HL-60 (cell line): ENCODE measurements around the gene SLC18B1.
"Not testable (repeated sequence)": the region's sequence is repeated elsewhere in the genome, so short reads cannot be mapped to it uniquely, and the experiment has no call there.

Experiments used
- DNase-seq, 2 experiments: peaks; one replicate each; pipeline ENCODE4 v3.0.0-alpha.2; 2010 to 2020; ENCODE audit warnings: low read depth in 1 of 2, low spot score in 1 of 2
- H3K27ac ChIP-seq: fragments of 250-450 bp; sonication (Bioruptor Pico); replicated peaks from 2 replicates; pipeline ENCODE4 v1.5.1; 2020; ENCODE audit warnings: mild to moderate bottlenecking, moderate library complexity
- H3K27me3 ChIP-seq: fragments of 250-450 bp; sonication (Bioruptor Pico); 2 replicates; pipeline ENCODE4 v1.5.1; 2021; ENCODE audit warnings: mild to moderate bottlenecking, moderate library complexity; ENCODE audit not compliant: insufficient read depth, poor library complexity, severe bottlenecking
- H3K4me3 ChIP-seq: replicated peaks from 2 replicates; pipeline ENCODE4 v1.5.1; 2011; ENCODE audit warnings: mild to moderate bottlenecking, control low read depth, low read length; ENCODE audit not compliant: insufficient read depth
- GABPA ChIP-seq: IDR thresholded peaks from 2 replicates; pipeline ENCODE4 v1.6.1; 2012; ENCODE audit warnings: low read depth
- POLR2AphosphoS5 ChIP-seq: IDR thresholded peaks from 2 replicates; pipeline ENCODE4 v1.6.1; 2012; ENCODE audit warnings: low read depth
- SPI1 ChIP-seq: IDR thresholded peaks from 2 replicates; pipeline ENCODE4 v1.6.1; 2012; ENCODE audit warnings: low read depth, mild to moderate bottlenecking, borderline replicate concordance
- TF ChIP-seq, protein P1 (sequence below): IDR thresholded peaks from one replicate; pipeline ENCODE4 v1.5.1; 2011; ENCODE audit warnings: low read length, control low read depth, inconsistent platforms; ENCODE audit not compliant: insufficient read depth
- TF ChIP-seq, protein P2 (sequence below): IDR thresholded peaks from 2 replicates; pipeline ENCODE4 v1.6.1; 2012; ENCODE audit warnings: low read depth; ENCODE audit not compliant: insufficient replicate concordance

SLC18B1 gene

DNA sequence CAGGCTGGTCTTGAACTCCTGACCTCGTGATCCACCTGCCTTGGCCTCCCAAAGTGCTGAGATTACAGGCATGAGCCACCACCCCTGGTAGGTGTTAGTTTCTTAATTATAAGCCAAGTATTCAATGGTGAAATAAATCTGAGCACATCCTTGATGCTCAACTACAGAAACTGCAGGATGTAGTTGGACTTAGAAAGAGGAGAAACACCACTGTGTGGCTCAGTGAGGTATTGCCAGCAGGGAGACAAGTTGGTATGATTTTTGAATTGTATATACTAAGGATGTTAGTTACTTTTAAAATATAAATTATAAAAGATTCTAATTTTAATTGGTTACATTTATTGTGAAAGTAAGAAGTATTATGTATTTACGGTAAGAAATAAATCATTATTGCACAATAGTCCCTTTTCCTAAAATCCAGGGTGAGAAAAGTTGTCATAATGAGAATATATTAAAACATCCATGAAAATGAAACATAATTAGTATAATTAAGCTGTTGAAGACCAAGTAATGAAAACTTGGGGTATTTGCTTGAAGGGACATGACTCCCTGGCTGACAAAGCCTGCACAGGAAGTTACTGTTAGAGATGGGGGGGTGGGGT lies 17.6 kb downstream of the SLC18B1 start:
- DNase-seq: no peak
- TF ChIP-seq, protein P1, sequence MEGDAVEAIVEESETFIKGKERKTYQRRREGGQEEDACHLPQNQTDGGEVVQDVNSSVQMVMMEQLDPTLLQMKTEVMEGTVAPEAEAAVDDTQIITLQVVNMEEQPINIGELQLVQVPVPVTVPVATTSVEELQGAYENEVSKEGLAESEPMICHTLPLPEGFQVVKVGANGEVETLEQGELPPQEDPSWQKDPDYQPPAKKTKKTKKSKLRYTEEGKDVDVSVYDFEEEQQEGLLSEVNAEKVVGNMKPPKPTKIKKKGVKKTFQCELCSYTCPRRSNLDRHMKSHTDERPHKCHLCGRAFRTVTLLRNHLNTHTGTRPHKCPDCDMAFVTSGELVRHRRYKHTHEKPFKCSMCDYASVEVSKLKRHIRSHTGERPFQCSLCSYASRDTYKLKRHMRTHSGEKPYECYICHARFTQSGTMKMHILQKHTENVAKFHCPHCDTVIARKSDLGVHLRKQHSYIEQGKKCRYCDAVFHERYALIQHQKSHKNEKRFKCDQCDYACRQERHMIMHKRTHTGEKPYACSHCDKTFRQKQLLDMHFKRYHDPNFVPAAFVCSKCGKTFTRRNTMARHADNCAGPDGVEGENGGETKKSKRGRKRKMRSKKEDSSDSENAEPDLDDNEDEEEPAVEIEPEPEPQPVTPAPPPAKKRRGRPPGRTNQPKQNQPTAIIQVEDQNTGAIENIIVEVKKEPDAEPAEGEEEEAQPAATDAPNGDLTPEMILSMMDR: peak; percentile 3
- TF ChIP-seq GABPA: no peak
- no peak overlapping the region for H3K4me3 ChIP-seq
- H3K27me3 ChIP-seq: peaks cover 2% of the 10 kb centered on the region
- H3K27ac ChIP-seq: no peak overlapping the region

DNA sequence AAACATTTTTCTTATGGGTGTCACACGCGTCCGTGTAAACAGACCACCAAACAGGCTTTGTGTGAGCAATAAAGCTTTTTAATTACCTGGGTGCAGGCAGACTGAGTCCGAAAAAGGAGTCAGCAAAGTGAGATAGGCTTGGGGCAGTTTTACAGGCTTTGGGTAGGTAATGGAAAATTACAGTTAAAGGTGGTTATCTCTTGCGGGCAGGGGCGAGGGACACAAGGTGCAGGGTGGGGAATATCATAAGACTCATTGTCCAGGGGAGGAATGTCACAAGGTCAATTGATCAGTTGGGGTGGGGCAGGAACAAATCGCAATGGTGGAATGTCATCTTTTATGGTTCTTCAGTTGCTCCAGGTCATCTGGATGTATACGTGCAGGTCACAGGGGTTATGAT lies 20.6 kb downstream of the SLC18B1 start:
- not testable (repeated sequence) for H3K27me3 ChIP-seq, H3K4me3 ChIP-seq, DNase-seq, H3K27ac ChIP-seq

DNA sequence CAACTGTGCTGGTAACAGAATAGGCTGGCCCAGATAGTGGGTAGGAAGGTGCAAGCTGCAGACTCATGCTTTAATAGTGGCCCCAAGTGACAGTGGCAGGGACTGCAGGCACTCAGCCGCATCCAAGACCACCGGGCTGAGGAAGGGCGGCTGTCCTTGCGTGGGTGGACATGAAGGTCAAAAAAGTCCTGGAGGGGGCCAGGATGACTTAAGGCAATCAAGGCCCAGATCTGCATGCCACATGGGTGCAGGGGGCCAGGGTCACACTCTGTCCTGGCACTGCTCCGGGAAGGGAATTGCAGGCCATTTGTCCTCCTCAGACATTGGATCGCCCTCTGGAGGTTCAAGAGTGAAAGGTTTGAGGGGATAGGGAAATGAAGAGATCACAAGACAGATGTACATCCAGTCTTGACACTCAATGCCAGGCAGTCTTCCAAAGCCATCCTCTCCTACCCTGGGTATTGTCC lies 30.4 kb downstream of the SLC18B1 start:
- DNase-seq: peak in 1 of 2 experiments; percentile 62
- peaks cover 8% of the 10 kb centered on the region for H3K27me3 ChIP-seq
- no peak overlapping the region for H3K27ac ChIP-seq
- H3K4me3 ChIP-seq: no peak overlapping the region
- TF ChIP-seq POLR2AphosphoS5: no peak
- TF ChIP-seq, protein P1: peak; percentile 38

DNA sequence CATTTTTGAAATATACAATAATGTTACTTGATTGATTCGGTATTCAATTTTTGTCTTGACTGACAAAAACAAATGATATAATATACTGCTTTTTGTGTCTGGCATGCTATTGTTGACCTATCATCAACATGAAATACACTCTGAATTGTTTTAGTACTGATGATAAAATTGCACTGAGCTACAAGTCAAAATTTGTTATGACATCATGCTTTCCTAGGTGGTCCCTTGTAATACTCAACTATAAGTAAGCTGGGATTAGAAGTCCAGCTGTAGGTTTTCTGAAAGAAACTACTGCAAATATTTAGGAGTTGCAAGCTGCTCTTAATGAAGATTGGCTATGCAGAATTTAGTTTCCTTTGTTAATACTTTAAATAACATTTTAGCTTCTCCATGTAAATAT lies 32.9 kb downstream of the SLC18B1 start:
- TF ChIP-seq POLR2AphosphoS5 (no peak), SPI1 (no peak), GABPA (no peak)
- TF ChIP-seq, protein P1: no peak
- TF ChIP-seq, protein P2, sequence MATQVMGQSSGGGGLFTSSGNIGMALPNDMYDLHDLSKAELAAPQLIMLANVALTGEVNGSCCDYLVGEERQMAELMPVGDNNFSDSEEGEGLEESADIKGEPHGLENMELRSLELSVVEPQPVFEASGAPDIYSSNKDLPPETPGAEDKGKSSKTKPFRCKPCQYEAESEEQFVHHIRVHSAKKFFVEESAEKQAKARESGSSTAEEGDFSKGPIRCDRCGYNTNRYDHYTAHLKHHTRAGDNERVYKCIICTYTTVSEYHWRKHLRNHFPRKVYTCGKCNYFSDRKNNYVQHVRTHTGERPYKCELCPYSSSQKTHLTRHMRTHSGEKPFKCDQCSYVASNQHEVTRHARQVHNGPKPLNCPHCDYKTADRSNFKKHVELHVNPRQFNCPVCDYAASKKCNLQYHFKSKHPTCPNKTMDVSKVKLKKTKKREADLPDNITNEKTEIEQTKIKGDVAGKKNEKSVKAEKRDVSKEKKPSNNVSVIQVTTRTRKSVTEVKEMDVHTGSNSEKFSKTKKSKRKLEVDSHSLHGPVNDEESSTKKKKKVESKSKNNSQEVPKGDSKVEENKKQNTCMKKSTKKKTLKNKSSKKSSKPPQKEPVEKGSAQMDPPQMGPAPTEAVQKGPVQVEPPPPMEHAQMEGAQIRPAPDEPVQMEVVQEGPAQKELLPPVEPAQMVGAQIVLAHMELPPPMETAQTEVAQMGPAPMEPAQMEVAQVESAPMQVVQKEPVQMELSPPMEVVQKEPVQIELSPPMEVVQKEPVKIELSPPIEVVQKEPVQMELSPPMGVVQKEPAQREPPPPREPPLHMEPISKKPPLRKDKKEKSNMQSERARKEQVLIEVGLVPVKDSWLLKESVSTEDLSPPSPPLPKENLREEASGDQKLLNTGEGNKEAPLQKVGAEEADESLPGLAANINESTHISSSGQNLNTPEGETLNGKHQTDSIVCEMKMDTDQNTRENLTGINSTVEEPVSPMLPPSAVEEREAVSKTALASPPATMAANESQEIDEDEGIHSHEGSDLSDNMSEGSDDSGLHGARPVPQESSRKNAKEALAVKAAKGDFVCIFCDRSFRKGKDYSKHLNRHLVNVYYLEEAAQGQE: no peak
- Histone ChIP-seq H3K27ac (no peak overlapping the region), H3K27me3 (peaks cover 8% of the 10 kb centered on the region), H3K4me3 (no peak overlapping the region)
- no peak for DNase-seq

DNA sequence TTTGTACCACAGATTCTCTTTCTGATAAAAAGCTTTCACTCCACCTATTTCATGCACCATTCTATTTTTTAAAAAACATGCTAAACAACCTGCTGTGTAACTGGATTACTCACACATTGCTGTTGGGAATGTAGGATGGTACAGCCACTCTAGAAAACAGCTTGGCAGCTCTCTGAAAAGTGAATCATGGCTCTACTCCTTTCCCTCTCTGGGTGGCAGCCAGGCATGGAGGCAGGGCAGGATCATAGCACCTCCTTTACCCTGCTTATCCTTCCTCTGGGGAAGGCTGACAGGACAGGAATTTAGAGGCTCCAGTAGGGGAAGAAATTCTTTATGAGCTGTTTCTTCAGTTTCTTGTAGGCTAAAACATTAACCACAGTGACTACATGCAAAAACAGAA lies 34.1 kb downstream of the SLC18B1 start:
- no peak for DNase-seq
- TF ChIP-seq GABPA (no peak), POLR2AphosphoS5 (no peak), SPI1 (no peak)
- TF ChIP-seq, protein P2: no peak
- TF ChIP-seq, protein P1: no peak
- Histone ChIP-seq H3K27ac (no peak overlapping the region), H3K27me3 (peaks cover 5% of the 10 kb centered on the region), H3K4me3 (no peak overlapping the region)
